ENCODE data around the gene PRXL2B. TPM values are rescaled to one million over a fixed set of nuclear protein-coding genes. Genes with fewer than 3 reads are reported as not detected.

The PRXL2B gene
- total and polyA plus RNA-seq, 10 of the 15 experiments (the other 5 are each of a cell fraction or from before 2014, with no cell fraction given), result 0.44 to 5.6 (median 4.0) TPM

DNA sequence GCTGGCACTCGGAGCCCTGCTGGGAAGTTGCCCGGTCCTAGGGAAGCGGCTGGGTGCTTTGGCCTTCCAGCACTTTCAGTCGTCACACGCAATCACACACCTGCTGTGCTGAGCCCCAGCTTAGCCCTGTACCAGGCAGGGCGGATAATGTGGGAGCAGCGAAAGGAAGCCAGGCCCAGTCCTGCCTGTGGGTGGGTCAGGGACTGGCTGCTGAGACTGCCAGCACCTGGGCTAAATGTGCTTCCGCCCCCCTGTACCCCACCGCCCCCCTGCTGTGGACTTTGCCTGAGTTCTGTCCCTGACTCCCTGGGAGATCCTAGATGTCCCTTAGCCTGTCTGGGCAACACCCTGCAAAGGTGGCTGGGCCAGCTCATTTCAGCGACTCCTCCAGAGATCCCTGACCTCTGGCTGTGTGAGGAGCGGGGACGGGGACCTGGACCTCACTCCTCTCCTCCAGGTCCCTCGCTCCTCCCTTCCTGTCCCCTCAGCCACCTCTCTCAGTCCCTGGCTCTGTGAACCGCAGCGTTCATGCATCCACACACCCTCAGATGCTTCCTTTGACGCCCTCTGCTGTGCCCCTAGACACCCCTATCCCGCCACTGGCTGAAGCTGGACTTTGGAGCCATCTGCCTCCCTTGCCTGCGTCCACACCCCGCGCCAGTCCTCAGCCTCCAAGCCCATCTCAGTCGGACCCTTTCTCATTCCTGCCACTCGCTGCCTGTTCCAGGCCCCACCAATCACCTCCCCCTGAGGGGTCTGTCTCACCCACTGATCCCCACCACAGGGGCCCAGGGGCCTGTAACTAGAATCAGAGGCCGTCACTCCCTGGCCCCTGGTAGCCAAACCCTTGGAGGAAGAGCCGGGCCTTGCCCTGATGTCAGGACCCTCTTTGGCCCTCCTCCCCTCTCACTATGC, 44.8 kb downstream of the PRXL2B start:
- no peaks in the 10 kb centered on the region for H4K20me1 ChIP-seq (ENCODE audit: control insufficient read depth, insufficient read depth)
- ChIA-PET POLR2A (no interaction called here), RAD21 (ENCODE audit: unreplicated experiment) (no interaction called here), CTCF (no interaction called here), SMC1A (ENCODE audit: uncharacterized antibody, unreplicated experiment) (no interaction called here)
- H3K4me2 ChIP-seq (ENCODE audit: control insufficient read depth, insufficient read depth), result no peak overlapping the region
- no peak for ATAC-seq
- no peak overlapping the region for H3K27ac ChIP-seq (ENCODE audit: control insufficient read depth, insufficient read depth)
- intact Hi-C loops (cut with micrococcal nuclease; ENCODE audit: unreplicated experiment) (no loop called here), in situ Hi-C loops (cut with MboI) (no loop called here)
- no peaks in the 10 kb centered on the region for H3K36me3 ChIP-seq (ENCODE audit: control insufficient read depth in 2 of 2, insufficient read depth in 2 of 2, low read length in 1 of 2)
- no peak for DNase-seq (ENCODE audit: low read depth, low spot score)
- no peaks in the 10 kb centered on the region for H3K4me1 ChIP-seq (ENCODE audit: control insufficient read depth, insufficient read depth, low read length)
- H3K4me3 ChIP-seq, result no peak overlapping the region
- H3K9me3 ChIP-seq (replicated peaks; ENCODE audit: control insufficient read depth, insufficient read depth, low read length), result no peaks in the 10 kb centered on the region; the same call in 2 of the 3 replicates
- WGBS (ENCODE audit: insufficient coverage, insufficient replicate concordance, low lambda C conversion rate, missing lambda C conversion rate), result 62% methylated on average over 22 of the region's 24 CpGs
- no peak for TF ChIP-seq IKZF2 (IDR thresholded peaks at IDR 0.05)
- TF ChIP-seq, protein P1, sequence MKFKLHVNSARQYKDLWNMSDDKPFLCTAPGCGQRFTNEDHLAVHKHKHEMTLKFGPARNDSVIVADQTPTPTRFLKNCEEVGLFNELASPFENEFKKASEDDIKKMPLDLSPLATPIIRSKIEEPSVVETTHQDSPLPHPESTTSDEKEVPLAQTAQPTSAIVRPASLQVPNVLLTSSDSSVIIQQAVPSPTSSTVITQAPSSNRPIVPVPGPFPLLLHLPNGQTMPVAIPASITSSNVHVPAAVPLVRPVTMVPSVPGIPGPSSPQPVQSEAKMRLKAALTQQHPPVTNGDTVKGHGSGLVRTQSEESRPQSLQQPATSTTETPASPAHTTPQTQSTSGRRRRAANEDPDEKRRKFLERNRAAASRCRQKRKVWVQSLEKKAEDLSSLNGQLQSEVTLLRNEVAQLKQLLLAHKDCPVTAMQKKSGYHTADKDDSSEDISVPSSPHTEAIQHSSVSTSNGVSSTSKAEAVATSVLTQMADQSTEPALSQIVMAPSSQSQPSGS (IDR thresholded peaks at IDR 0.05; ENCODE audit: low read length), result no peak
- no peak for TF ChIP-seq YY1 (IDR thresholded peaks at IDR 0.05; ENCODE audit: low read depth, low read length)
- no peak for TF ChIP-seq CHD4 (IDR thresholded peaks at IDR 0.05)
- no peak overlapping the region for H3K9ac ChIP-seq (ENCODE audit: control insufficient read depth, insufficient read depth, low read length)
- no peak for FAIRE-seq
- no TSS peak for BruUV-seq (replicated peaks)
- peaks cover 0 to 2% of the 10 kb centered on the region in 2 experiments; a peak in 2 of 4 replicates for H3K27me3 ChIP-seq (replicated peaks in 1 of 2; ENCODE audit: control insufficient read depth in 2 of 2, insufficient read depth in 2 of 2, low read length in 1 of 2)
- no peak overlapping the region for H2AFZ ChIP-seq (ENCODE audit: control insufficient read depth, low read depth, low read length)
- H3K79me2 ChIP-seq (ENCODE audit: control insufficient read depth, insufficient read depth, low read length), result no peaks in the 10 kb centered on the region

DNA sequence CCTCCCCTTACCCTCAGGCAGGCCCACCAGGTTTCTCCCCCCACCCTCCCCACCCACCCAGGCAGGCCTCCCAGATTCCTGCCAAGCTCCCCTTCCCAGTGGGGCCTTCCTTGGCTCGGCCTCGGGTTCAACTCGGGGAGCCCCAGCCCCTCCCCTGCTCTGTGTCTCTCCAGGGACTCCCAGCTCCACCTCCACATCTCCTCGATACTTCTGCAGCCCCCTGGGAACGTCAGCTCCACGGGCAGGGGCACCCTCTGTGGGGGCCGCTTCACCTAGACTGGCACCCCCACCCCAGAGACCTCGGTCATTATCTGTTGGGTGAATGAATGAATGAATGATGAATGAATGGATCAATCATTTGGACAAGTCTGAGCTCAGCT, 45.5 kb downstream of the PRXL2B start:
- CTCF ChIA-PET, result no interaction called here
- no peaks in the 10 kb centered on the region for H3K4me1 ChIP-seq (ENCODE audit: control insufficient read depth, insufficient read depth, low read length)
- in situ Hi-C loops (cut with MboI), result no loop called here
- no peak overlapping the region for H2AFZ ChIP-seq (ENCODE audit: control insufficient read depth, low read depth, low read length)
- intact Hi-C loops (cut with micrococcal nuclease; ENCODE audit: unreplicated experiment), result no loop called here
- RAD21 ChIA-PET (ENCODE audit: unreplicated experiment), result no interaction called here
- FAIRE-seq (no peak), ATAC-seq (no peak), DNase-seq (ENCODE audit: low read depth, low spot score) (no peak)
- H3K9ac ChIP-seq (ENCODE audit: control insufficient read depth, insufficient read depth, low read length), result no peak overlapping the region
- SMC1A ChIA-PET (ENCODE audit: uncharacterized antibody, unreplicated experiment), result no interaction called here
- no peak overlapping the region for H3K27ac ChIP-seq (ENCODE audit: control insufficient read depth, insufficient read depth)
- POLR2A ChIA-PET, result no interaction called here
- H3K4me3 ChIP-seq, result no peak overlapping the region
- no peaks in the 10 kb centered on the region for H4K20me1 ChIP-seq (ENCODE audit: control insufficient read depth, insufficient read depth)
- H3K36me3 ChIP-seq (ENCODE audit: control insufficient read depth in 2 of 2, insufficient read depth in 2 of 2, low read length in 1 of 2), result no peaks in the 10 kb centered on the region
- 0% methylated on average over 6 of the region's 8 CpGs for WGBS (ENCODE audit: insufficient coverage, insufficient replicate concordance, low lambda C conversion rate, missing lambda C conversion rate)
- H3K9me3 ChIP-seq (replicated peaks; ENCODE audit: control insufficient read depth, insufficient read depth, low read length), result no peaks in the 10 kb centered on the region; the same call in 2 of the 3 replicates
- H3K79me2 ChIP-seq (ENCODE audit: control insufficient read depth, insufficient read depth, low read length), result no peaks in the 10 kb centered on the region
- no peak overlapping the region for H3K4me2 ChIP-seq (ENCODE audit: control insufficient read depth, insufficient read depth)
- BruUV-seq (replicated peaks), result no TSS peak
- peaks cover 0 to 2% of the 10 kb centered on the region in 2 experiments; a peak in 2 of 4 replicates for H3K27me3 ChIP-seq (replicated peaks in 1 of 2; ENCODE audit: control insufficient read depth in 2 of 2, insufficient read depth in 2 of 2, low read length in 1 of 2)
- TF ChIP-seq ESRRA (IDR thresholded peaks at IDR 0.05; ENCODE audit: low read length) (no peak), RB1 (IDR thresholded peaks at IDR 0.05; ENCODE audit: borderline replicate concordance) (no peak), MEF2A (IDR thresholded peaks at IDR 0.05; ENCODE audit: insufficient read depth, low read depth, low read length) (no peak), RUNX3 (IDR thresholded peaks at IDR 0.05; ENCODE audit: low read length) (no peak)
- TF ChIP-seq, protein P2, sequence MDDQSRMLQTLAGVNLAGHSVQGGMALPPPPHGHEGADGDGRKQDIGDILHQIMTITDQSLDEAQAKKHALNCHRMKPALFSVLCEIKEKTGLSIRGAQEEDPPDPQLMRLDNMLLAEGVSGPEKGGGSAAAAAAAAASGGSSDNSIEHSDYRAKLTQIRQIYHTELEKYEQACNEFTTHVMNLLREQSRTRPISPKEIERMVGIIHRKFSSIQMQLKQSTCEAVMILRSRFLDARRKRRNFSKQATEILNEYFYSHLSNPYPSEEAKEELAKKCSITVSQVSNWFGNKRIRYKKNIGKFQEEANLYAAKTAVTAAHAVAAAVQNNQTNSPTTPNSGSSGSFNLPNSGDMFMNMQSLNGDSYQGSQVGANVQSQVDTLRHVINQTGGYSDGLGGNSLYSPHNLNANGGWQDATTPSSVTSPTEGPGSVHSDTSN (IDR thresholded peaks at IDR 0.05; ENCODE audit: insufficient replicate concordance, low read depth, low read length), result no peak

All from GM12878 (cell line).